ENCODE data around the gene HDAC4.

Gene HDAC4

DNA sequence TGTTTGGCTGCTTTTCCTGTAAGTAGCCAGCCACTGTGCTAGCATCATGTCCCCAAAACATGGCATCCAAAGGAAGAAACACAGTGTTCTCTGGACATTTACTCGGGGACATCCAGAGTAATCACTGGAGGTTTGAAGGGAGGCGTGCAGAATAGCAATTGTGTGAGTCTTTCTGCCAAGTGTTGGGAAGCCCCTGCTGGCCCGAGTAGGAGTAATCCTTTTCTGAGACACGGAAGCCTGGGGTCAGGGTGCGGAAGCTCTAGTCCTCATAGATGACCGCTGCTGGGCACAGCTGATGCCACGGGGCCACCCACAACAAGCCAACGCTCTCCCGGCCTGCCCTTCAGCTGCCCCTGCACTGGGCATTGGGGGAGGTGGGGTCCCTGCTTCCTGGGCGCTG is 24.8 kb upstream of the HDAC4 start:
- DNase-seq, result no peak

DNA sequence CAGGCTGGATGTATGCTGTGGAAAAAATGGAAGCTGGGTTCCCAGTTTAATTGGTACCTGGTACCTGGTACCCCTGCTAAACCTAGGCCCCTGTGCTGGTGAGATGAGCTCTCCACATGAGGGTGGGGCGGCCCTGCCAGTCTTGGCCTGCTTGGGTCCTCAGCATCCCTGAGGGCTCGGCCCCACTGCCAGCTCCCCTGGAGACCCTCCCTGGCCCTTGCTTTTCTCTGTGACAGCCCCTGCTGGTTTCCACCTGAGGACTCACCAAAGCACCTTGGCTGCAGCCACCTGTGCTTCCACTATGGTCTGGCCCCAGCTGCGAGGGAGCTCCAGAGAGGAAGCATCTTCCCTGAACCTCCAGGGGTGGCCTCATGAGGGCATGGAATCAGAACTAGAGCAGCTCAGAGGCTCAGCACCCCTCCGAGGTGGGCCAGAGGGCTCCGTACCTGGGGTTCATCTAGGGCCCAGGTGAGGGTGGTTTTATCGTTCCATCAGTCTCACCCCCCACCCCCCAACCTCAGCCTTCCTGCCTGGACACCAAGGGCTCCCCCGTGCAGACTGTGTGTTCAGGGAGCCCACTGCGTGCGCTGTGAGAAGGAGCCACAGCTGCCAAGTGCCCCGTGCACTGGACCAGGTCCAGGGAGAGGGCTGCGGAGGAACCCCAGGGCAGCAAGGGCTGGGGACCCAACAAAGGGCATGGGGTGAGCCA is 23.7 kb upstream of the HDAC4 start:
- DNase-seq, result no peak

DNA sequence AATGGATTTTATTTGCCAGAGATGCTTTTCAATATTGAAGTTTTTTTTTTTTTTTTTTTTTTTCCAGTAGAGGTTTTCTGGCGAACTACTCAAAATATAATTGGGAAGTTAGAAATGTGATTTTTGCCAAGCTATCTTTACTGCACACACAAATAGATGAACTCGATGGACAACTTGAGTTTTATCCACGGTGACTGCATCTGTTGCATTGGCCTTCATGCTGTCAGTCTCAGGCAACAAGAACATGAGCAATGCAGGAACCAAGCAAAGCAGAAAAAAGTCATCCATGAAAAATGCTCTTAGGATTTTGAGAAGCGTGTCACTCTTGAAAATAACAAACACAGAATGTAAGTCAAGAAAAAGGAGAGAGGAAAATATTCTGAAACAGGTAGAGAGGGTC is 22.7 kb upstream of the HDAC4 start:
- DNase-seq, result no peak

DNA sequence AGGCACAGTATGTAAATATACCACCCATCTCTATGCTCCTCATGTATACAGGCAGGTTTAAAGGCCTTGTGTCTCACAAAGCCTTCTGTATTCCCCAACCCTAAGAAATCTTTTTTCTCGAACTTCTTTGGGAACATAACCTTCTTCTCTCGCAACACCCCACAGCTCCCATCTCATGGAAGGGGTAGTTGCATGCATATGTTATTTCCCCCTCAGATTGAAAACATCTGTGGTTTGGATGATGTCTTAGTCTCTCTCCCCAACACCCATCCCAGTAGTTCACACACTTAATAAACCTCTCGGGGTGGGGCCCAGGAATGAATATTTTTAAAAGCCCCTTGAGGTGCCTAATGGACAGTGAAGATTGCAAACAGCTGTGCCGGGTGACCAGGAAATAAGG is 21.0 kb upstream of the HDAC4 start:
- no peak for DNase-seq

DNA sequence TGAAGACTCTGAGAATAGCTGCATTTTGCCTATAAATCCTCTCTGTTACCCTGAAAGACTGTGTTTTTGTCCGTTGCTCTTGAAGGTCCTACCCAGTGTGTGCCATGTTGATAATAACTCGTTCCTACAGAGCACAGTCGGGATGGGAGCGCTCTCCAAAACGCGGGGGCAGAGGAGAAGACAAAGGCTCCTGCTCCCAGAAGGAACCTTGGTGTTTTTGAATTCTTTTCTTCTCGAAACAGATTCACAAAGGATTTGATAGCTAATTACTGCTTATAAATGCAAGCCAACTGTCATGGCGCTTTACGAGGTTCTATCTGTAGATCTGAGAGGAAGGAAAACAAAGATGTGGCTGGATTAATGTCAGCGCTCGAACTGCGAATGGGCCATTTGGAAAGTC is 19.3 kb upstream of the HDAC4 start:
- DNase-seq, result no peak

DNA sequence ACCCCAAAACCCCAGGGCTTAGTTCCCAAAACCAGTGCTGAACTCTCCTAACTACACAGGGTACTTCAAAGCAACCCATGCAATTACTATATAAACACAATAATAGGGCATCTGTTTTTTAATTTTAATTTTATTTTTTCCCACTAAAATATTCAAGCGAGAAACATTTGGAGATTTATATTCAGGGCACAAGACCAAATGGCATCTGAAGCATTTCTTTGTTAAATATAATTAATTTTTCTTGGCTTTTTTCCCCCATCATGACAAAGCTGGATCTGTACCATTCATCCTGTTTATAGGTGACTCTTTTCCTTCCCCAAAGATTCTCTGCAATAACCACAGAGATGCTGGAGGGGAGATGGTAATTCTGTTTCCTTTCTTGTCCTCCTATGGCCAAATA is 18.1 kb upstream of the HDAC4 start:
- DNase-seq, result no peak

DNA sequence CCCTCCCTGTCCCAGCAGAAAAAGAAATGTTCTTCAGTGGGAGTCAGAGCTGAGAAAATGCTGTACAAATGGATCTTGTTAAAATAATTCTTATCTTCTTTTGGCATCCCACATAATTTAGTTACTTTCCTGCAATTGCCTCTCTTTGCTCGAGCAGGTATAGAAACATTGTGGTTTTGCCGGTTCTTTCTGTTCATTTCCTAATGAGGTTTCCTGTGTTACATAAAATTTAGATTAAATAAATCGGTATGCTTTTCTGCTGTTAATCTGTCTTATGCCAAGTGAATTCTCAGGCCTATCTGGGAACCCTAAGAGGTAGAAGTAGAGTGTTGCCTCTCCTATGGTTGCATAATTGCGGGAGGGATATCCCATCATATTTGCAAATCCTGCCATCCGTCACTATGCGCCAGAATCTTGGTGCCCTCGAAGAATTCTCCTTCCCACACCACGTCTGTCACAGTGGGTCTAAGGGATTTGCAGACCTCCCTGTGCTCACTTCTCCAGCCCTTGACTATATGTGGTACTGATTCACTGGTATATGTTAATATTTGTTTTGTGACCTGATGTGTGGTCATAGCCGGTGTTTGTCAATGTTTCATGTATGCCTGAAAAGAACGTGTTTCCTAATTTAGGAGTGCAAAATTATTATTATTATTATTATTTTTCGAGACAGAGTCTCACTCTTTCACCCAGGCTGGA is 12.2 kb upstream of the HDAC4 start:
- DNase-seq, result no peak

DNA sequence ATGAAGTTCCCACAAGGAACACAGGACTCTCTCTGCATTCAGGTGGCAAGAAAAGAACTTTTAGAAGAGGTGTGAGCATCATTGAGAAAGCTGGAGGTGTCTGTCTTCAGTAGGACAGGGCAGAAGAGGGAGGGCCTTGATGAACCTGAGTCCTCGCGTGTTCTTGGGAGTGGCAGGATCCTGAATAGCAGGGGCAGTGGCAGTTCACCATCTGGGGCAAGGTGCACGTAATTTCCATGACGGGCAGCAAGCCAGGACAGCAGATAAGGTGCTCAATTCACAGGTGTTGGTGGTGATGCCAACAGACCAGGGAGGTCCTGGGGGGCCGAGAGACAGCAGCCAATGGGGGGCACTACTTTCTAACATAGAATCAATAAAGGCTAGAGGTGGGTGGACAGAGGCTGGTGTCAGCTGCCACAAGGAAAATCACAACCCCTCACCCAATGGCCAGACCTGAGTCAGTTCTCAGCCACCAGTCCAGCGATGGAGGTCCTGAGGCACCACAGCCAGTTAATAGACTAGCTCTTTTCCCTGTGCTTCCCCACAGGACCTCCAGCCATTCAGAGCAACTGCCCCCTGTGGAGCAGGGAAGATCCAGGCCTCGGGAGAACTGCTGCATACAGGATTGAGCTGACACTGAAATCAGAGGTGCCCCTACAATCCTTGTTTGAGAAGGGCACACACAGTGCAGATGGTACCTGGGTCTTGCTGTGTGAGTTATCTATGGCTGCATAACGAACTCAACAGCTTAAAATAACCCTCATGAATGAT is 10.9 kb upstream of the HDAC4 start:
- DNase-seq, result no peak

DNA sequence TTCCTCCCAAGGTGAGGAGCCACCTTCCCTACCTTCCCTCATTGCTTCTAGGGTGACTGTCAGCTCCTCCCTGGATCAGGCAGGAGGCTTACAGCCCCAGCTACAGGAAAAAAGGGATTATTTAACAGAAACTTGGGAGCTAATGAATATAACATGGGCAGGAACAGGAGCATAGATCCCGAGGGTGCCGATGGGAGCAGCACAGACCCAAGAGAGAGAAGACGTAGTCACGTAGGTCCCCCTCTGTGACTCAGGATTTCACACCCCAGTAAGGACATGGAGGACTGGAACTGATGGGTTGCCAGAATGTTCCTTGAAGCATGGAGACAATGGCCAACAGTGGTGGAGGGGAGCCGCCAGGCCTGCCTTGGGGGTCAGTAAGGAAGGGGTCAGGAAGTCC is 10.3 kb upstream of the HDAC4 start:
- peak; percentile 52 for DNase-seq

DNA sequence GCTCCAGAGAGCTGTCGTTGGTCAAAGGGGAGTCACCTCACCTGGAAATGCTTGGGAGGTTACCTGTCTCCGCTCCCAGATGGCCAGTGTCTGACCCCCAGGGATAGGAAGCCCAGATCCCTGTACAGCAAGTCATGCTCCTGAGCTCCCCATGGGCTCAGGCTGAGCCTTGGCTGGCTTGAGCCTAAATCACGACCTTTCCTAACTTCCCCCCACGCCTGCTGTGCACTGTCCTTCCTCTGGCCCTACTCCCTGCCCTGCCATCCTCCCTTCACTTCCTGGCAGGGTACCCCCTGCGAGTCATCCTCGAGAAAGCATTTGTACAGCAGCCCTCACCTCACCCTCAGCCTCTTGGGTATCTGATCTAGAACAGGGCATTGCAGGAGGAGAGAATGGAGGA is 9.2 kb upstream of the HDAC4 start:
- peak; percentile 37 for DNase-seq

DNA sequence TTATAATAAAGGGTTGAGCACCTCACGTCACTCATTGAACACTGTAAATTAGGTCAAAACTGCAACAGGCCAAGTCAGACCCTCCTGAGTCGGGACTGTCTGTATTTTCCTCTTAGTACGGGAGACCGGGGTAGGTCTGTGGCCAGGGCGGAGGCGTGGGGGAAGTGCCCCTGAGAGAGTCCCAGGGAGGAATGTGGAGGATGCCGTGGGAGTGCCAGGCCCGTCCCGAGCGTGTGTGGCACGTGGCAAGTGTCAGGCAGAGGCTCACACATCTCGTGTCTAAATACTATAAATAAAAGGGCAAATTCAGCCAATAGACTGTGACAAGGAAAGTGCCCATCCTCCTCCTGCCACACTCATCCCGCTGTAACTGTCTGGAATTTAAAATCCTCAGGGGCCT is 6.3 kb upstream of the HDAC4 start:
- DNase-seq, result peak; percentile 19

DNA sequence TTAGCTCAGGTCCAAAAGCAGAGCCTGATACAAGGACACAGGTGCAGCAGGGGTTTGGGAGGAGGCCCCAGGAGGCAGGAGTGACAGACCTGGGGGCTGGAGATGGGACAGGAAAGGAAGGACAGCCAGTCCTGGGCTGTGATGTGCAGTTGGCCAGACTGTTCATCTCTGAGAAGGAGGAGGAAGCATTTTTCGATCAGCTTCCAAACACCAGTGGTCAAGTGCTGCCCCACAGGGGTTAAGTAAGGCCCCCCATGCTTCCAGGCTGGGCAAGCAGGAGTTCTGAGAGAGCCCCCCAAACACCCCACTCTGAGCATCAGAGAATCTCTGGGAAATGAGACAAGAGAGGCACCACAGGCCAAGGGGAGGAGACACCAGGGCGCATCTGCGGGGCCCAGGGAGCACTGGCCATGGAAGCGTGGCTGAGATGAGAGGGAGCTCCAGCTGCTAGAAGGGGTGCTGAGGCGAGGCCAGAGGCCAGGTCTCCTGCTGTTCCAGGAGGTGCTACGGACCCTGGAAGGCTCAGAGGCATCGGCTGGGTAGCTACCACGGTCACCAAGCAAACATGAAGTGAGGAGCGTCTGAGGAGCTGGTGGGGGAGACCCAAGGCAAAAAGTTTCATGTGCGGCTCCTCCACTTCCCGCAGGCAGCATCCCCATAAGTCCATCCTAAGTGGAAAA is 5.6 kb upstream of the HDAC4 start:
- DNase-seq, result peak; percentile 35

DNA sequence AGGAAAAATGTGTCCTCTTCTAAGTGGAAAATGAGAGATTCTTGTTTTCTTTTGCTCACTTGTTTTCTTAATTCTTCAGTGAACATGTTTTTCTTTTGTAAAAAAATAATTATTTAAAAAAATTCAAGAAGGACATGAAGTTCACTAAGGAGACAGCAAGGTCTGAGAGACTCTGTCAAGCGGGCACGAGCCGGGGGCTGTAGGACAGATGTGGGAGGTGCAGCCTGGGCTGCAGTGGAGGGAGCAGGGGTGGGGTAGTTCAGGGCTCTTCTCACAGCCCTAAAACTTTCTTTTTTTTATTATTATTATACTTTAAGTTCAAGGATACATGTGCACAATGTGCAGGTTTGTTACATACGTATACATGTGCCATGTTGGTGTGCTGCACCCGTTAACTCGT is 4.3 kb upstream of the HDAC4 start:
- peak; percentile 41 for DNase-seq

DNA sequence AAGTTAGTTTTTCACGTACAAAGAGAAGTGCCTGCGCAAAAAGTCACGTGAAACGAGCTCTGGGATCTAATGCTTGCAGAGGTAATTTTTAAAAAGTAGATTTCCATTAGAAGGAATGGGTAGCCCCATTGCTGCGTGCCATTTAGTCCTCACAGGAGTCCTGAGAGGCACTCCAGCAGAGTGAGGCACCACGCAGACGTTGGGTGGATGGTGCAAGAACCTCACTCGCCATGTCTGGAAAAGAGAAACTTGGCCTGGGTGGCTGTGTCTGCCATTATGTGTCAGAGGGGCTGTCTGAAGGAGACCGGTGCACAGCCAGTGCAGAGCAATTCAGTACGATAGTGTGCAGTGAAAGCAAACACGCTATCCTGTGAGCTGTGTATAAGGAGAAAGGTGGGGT is 1.8 kb upstream of the HDAC4 start:
- DNase-seq, result no peak

DNA sequence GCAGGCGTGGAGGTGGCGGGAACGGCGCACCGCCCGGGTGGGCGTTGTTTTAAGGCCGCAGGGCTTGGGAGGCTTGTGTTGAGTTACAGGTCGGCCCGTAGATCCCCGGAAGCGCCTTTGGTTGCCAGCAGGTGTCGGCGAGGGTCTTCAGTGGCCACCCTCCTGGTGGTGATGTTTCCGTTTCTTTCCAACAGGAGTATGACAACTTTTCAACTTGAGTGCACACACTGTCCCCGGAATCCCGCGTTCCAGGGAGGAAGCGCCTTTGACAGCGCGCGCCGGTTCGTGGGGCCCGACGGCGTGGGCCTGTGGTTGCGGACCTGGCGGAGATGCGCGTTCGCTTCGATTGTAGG is 1.0 kb upstream of the HDAC4 start:
- DNase-seq, result no peak

DNA sequence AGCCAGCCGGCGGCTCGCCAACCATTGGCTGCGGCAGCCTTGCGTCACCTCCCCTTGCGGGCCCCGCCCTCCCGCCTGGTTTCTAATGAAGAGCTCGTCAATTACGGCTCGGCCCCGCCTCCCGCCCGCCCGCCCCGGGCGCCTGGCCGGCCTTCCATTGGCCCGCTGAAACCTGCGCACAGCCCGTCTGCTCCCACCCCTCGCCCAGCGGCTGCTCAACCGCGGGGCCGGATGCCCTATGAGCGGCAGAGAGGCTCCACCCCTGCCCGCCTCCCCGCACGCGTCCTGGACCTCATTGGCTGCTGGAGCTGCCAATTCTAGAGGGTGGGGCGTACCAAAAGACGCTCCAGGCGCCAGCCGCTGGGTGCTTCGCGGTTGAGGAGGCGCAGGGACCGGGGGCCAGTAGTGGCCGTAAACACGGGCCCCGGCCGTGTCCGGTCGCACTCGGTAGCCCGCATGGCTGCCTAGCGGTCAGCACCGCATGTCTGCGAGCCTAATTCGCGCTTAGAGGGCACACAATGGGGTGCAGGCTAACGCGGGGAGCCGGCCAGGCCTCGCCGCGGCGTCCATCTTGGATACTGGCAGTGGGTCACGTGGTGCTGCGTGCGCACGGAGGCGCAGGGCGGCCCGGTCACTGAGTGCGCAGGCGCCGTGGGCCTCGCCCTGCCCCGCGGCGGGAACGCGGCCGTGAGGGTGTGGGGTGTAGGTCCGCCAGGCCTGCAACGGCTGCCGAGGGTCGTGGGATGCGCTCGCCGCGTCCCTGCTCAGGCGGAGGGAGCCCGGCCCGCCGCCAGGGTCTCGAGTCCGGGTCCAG is 454 bp upstream of the HDAC4 start:
- DNase-seq, result peak; percentile 100

DNA sequence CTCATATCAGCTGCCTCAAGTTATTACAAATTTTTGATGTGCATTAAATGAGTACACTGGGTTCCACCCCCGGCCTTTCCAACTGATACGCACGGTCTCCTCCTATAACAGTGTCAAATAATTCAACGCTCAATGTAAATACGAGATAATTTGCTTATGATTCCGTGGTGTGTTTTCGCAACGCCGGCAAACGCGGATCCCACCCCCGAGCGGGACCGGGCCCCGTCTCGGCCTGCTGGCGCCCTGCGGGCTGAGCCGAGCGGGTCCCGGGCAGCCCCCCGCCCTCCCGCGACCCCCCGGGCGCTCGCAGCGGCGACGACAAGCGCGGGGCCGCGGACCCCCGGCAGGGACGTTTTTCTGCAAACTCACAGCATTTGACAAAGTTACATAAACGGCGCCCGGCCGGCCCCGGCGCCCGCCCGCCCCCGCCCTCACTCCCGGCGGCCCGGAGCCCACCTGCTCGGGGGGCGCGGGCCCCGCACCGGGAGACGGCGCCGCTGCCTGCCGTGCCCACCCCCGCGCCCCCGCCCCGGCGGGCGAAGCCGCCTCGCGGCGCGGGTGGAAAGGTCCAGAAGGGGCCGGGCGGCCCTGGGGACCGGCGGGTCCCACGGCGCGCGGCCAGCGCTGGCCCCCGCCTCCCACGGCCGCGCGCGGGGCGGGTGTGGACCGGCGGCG is 762 bp downstream of the HDAC4 start:
- no peak for DNase-seq

DNA sequence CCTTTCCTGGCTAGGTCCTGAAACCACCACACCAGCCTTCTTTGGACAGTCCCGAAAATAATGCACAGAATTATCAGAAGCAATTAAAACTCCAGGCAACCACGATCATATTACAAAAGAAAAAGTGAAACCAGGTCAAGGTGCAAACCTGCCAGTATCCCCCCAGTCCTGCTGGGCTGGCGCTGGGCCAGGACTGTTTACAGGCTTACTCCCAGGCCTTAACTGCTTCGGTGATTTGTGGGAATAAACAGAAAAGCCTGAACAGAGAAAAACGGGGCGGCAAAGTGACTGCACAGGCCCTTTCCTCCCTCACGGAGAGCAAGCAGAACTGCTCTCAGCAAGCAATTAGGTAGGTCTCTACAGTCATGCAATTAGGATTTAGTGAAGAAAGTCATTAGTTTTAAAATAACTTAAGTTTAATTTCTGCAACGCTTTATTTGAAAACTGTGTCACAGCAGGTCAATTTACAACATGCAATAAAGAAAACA is 1.3 kb downstream of the HDAC4 start:
- peak; percentile 73 for DNase-seq

DNA sequence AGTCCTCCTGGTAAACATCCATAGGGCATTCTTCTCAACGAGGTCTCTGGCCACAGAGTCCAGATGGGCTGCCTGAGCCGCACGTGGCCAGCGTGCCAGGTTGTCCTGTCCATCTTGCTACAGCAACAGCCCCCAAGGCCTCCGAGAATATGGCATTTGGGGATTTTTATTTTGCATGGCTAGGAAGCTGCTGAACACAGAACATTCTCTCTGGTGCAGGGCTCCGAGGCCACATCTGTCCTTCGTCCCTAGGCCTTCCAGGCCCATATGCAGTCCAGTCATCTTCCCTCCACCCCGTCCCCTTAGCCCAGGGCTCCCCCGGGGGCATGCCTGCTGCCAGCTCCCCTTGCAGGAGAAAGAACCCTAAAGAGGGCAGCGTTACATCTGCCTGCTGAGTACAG is 2.3 kb downstream of the HDAC4 start:
- DNase-seq, result no peak

DNA sequence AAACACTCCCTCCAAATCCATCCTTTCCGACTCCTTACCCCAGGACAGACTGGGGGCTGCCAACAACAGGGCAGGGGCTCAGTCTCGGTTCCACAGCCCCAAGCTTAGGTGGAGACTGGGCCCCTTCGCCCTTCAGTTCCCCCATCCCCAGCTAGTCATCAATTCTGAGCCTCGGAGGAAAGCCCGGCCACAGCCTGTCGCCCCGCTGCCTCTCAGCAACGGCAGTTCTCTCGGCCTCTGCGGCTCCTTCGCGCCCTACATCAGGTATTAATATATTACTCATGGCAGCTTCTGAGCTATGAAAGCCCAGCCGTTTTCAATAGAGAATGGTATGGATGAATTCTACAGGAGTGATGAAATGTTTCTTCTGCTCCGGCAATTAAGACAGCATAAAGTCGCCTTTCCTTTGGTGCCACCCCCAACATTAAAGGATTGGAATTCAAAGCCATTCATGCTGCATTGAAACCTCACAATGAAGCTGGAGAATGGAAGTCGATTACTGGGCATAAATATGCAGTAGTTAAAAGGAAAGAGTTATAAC is 2.8 kb downstream of the HDAC4 start:
- no peak for DNase-seq

DNA sequence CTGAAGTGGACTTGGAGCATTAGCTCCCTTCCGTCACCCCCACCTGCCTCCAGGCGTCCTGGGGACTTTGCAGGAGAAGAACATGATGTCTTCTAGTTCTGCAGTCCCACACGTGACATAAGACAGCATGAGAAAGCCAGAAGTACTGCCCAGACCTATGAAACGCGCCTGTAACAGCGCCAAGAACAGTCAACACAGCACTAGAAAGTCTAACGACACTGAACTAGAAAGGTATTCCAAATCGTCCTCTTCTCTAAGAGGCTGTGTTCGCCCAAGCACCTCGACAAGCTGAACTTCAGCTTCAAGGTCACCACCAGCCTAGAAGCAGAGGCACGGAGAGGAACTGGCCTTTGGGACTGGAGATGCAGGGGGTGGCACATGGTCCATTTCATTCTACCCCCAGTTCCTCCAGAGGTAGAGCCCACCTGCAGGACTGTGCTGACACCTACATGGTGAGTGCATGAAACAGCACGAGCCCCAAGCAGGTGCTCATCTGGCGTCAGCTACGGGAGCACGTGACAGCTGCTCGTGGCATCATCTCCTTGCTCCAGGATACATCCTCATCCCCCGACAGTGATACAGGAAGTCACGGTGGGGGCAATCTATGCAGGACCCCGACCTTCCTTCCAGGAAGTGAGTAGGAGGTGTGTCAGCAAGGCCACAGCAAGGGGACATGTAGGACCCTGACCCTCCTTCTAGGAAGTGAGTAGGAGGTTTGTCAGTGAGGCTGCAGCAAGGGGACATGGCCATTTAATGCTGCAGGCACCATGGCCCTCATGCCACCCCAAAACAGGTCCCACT is 3.7 kb downstream of the HDAC4 start:
- peak; percentile 71 for DNase-seq
